HG03342 (cell line): ENCODE results near the gene ADGRG7.
A peak's percentile ranks its signal among the peaks of the same experiment; 100 is the strongest.

Experiments used
- ATAC-seq: cut with Tn5 transposase; IDR thresholded peaks from one replicate; pipeline ENCODE4 v1.9.1; 2021; ENCODE audit warnings: mild to moderate bottlenecking, moderate library complexity; ENCODE audit not compliant: unreplicated experiment

ADGRG7 gene

DNA sequence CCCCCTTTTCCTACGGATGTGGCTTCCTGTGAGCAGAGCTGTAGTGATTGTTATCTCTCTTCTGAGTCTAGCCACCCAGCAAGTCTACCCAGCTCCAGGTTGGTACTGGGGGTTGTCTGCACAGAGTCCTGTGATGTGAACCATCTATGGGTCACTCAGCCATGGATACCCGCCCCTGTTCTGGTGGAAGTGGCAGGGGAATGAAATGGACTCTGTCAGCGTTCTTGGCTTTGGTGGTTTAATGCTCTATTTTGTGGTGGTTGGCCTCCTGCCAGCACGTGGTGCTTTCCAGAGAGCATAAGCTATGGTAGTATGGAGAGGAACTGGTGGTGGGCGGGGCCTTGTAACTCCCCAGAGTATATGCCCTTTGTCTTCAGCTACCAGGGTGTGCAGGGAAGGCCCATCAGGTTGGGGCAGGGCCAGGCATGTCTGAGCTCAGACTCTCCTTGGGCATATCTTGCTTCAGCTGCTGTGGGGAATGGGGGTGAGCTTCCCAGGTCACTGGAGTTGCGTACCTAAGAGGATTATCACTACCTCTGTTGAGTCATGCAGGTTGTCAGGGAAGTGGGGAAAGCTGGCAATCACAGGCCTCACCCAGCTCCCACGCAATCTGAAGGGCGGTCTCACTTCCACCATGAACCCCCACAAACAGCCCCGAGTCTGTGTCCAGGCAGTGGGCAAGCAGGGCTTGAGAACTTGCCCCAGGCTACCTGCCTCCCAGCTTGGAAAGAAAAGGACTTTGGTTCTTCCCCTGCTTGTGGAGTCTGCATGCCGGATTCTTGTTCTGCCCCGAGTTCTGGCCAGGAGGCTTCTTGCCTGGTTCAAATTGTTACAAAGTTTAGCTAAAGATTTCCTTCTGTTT is 9.0 kb upstream of the ADGRG7 start:
- no peak for ATAC-seq

- peak; percentile 38 for ATAC-seq
These were observed 6.6 kb upstream of the ADGRG7 start for GRCh38 chr3:100602506-100603444.

DNA sequence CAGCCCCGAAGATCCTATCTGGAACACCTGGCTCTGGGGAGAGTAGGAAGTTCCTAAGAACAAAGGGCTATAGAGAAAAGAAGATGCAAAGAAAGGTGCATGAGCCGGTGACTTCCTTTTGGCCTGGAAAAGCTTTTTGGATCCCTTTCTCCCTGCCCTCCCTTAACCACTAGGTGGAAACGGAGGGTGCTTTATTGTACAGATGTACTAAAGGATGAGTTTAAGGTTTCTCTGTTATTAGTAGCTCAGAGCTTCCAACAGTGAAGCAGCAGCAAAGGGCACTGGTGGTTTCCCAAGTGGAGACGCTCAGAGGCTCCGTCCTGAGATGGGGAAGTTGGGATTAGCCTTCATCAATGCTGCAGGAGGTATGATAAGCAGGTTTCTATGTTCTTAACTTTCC is 5.9 kb upstream of the ADGRG7 start:
- ATAC-seq = peak; percentile 30

DNA sequence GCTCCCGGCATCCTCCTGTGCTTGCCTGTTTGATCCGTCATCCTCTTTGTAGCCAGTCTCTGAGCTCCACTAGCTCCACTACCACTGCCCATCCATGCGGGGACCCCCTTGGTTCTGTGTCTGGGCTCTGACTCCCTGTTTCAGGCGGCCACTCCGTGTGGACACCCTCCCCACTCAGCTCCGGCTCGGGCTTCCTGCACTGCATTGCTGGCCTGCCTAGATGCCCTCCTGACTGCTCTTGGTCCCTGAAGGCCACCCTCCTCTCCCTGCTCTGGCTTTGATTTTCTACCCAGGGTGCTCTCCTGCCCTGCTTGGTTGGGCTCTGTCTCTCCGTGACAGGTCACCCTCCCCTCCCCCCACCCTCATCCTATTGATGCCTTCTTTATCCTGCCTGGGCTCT is 4.0 kb upstream of the ADGRG7 start:
- no peak for ATAC-seq

- peak; percentile 81 for ATAC-seq
These were observed 2.4 kb upstream of the ADGRG7 start for GRCh38 chr3:100606894-100607512.

GRCh38 chr3:100609963-100610362 is 562 bp downstream of the ADGRG7 start:
- no peak for ATAC-seq

DNA sequence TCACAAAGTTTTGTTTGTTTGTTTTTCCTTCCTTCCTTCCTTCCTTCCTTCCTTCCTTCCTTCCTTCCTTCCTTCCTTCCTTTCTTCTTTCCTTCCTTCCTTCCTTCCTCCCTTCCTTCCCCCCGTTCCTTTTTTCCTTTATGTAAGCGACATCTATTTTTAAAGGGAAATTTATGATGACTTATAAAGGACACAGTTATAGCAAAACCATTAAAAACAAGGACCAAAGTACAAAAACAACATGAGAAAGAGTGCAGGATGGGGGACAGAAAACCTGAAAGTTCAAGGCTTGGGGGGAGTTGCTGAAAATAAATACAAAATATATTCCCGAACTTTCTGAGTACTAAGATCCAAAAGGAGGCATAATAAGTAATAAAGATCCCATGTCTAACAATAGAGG is 1.8 kb downstream of the ADGRG7 start:
- ATAC-seq = no peak

GRCh38 chr3:100613721-100614390 is 4.5 kb downstream of the ADGRG7 start:
- peak; percentile 72 for ATAC-seq

GRCh38 chr3:100614941-100615340 is 5.5 kb downstream of the ADGRG7 start:
- ATAC-seq = peak; percentile 47

DNA sequence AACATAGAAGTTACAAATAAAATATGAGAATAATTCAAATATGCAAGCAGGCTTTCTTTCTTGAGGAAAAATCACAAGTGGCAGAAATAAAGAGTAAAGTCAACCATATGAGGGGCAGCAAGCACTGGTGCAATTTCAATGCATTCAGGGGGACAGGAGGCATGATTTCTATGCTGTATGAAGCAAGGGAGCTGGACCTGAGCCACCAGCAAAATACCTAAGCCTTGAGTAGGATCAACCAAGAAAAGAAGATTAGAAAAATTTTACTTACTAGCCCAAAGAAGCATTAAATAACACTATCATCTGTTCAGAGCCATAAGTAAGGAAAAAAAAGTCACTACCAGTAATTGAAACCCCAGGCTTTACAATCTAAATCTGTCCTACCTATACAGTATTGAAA is 6.3 kb downstream of the ADGRG7 start:
- no peak for ATAC-seq

GRCh38 chr3:100621251-100621650 is 11.8 kb downstream of the ADGRG7 start:
- ATAC-seq = no peak

- ATAC-seq = no peak
These were observed 18.1 kb downstream of the ADGRG7 start for GRCh38 chr3:100627491-100627890.

DNA sequence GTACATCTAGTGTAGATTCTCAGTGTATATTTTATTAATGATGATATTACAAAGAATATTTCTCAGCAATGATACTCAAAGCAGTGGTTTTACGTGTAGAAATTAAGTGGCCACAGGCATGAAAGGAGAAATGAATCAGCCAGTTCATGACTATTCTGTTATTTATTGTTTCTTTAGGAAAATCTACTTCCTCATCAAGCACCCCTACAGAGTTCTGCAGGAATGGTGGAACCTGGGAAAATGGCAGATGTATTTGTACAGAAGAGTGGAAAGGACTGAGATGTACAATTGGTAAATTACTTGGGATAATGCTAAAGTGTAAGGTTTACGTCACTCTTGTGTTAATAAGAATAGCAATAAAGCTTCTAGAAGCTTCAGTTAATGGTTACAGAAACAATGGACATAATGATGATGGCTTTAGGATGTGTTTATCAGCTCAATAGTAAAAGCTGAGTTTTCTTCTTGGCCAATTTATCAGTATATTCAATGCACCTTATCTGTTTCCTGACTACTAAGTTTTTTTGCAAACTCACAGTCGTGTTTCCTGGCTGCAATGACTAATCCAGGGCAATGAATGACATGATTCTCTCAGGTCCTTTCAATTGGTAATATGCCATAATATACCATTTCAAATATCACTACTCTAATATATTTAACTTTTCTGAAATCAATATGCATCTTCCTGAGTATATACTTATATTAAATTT is 20.2 kb downstream of the ADGRG7 start:
- no peak for ATAC-seq

GRCh38 chr3:100630664-100631063 is 21.3 kb downstream of the ADGRG7 start:
- ATAC-seq = no peak

DNA sequence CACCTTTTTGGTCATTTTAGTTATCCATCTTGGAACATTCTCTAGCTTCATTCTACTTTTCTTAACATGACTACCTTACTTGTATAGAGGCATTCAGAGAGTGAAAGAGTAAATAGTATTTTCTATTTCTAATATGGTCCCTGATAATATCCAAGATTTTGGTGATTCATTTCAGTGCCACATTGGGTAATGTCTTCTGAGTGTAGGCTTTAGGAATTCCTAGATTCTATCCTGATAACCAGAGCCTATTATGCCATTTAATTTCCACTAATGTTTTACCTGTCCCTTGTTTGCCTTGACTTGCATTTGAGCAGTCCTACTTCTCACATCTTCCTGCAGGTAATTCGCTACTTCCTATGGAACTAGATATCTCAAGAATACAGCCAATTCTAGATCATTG is 21.8 kb downstream of the ADGRG7 start:
- ATAC-seq = no peak

DNA sequence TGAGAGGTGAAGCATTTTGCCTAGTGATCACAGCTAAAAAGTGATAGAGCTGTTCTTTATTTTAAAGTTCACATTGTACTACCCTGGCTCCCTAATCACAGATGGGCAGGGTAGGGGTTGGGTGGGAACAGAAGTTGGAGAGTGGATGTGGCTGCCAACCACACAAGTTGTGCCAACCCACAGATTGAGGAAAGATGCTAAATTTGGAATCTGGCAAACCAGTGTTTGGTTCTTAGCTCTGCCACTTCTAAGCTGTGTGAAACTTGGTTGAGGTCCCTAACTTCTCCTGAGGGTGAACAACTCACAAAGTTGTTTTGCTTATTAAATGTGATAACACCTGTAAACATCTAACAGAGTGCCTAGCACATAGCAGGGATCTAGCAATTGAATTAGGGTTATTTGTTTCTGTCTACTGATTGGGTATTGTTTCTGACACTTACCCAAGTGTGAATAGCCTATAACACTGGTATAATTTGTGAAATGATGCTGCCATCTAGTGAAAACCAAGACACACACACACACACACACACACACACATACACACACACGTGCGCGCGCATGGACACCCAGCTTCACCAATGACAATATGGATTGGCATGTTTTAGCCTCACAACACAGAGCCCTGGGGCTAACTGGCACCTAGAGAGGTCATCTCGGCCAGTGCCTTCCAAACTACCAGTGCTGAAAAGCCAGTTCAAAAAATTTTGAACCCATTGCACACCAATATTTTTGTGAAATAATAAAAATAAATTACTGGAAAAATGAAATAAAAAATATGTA is 25.3 kb downstream of the ADGRG7 start:
- no peak for ATAC-seq

- ATAC-seq = peak; percentile 56
These were observed 25.9 kb downstream of the ADGRG7 start for GRCh38 chr3:100635273-100635701.

DNA sequence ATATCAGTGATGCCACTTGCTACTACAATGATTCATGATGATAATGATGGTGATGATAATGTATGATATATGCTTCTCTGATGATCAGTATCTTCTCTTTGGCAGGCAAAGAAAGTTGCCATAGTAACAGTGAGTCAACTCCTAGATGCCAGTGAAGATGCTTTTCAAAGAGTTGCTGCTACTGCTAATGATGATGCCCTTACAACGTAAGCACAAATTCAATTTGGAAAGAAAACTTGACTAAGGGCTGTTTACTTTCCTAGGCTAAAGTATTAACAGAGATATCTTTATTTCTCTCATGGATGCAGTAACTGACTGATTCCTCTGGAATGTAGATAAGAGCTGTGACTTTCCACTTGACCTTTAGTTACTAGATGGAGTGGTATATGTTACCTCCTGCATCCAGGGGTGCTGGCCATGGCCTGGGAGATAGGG is 27.8 kb downstream of the ADGRG7 start:
- no peak for ATAC-seq

- no peak for ATAC-seq
These were observed 31.2 kb downstream of the ADGRG7 start for GRCh38 chr3:100640633-100641032.
